Measurements from ENCODE around the gene FOXQ1. TPM values are rescaled to one million over a fixed set of nuclear protein-coding genes. Genes with fewer than 3 reads are reported as not detected.

The FOXQ1 gene
- total and polyA plus RNA-seq, 2 of the 13 experiments (the other 11 are each of a cell fraction or from before 2014, with no cell fraction given): 35.2 to 39.8 TPM

DNA sequence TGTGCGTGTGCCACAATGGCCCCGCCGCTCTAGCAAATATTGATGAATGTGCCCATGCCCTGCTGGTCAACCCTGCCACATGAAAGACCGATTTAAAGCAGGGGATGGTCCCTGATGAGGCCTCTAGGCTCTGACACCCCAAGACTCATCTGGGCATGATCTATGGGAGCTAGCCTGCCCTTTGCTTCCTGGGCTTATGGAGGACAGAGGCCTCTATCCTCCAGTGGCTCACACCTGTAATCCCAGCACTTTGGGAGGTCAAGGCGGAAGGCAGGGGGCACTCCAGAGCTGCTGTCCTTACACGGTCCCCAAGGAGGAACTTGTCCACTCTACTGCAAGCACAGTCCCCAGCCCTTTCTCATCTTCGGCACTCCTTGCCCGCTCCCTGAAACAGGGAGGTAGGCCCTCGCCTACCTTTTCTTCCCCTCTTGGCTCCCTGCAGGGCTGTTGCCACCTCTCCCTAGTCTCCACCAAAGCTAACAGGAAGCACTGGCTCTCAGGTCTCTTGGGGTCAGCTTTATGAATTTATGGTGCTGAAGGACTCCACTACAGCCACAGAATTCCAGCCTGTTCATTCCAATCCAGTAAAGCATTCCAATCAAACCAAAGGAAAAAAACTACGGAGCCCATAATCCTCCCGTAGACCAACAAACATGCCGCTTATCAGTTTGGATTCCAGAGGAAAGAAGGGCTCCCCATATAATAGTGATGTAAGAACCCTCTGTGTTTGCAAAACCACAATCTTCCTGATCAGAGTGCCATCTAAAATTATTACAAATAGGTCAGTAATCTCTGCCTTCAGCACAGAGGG is 48.7 kb upstream of the FOXQ1 start (continued):
- TF ChIP-seq, protein P1, sequence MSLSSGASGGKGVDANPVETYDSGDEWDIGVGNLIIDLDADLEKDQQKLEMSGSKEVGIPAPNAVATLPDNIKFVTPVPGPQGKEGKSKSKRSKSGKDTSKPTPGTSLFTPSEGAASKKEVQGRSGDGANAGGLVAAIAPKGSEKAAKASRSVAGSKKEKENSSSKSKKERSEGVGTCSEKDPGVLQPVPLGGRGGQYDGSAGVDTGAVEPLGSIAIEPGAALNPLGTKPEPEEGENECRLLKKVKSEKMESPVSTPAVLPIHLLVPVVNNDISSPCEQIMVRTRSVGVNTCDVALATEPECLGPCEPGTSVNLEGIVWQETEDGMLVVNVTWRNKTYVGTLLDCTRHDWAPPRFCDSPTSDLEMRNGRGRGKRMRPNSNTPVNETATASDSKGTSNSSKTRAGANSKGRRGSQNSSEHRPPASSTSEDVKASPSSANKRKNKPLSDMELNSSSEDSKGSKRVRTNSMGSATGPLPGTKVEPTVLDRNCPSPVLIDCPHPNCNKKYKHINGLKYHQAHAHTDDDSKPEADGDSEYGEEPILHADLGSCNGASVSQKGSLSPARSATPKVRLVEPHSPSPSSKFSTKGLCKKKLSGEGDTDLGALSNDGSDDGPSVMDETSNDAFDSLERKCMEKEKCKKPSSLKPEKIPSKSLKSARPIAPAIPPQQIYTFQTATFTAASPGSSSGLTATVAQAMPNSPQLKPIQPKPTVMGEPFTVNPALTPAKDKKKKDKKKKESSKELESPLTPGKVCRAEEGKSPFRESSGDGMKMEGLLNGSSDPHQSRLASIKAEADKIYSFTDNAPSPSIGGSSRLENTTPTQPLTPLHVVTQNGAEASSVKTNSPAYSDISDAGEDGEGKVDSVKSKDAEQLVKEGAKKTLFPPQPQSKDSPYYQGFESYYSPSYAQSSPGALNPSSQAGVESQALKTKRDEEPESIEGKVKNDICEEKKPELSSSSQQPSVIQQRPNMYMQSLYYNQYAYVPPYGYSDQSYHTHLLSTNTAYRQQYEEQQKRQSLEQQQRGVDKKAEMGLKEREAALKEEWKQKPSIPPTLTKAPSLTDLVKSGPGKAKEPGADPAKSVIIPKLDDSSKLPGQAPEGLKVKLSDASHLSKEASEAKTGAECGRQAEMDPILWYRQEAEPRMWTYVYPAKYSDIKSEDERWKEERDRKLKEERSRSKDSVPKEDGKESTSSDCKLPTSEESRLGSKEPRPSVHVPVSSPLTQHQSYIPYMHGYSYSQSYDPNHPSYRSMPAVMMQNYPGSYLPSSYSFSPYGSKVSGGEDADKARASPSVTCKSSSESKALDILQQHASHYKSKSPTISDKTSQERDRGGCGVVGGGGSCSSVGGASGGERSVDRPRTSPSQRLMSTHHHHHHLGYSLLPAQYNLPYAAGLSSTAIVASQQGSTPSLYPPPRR (CRISPR knock-in tag; IDR thresholded peaks at IDR 0.05; ENCODE audit: borderline replicate concordance): peak; percentile 26; the same call in 1 of the 2 replicates
- TF ChIP-seq MBD4 (IDR thresholded peaks at IDR 0.05; ENCODE audit: borderline replicate concordance, low read length) (no peak), NKX3-1 (CRISPR knock-in tag; IDR thresholded peaks at IDR 0.05) (no peak; the same call in 1 of the 2 replicates), GPN1 (CRISPR knock-in tag; IDR thresholded peaks at IDR 0.05; ENCODE audit: borderline replicate concordance) (no peak), TBP (CRISPR knock-in tag; IDR thresholded peaks at IDR 0.05) (no peak), ZMYM2 (CRISPR knock-in tag; IDR thresholded peaks at IDR 0.05) (peak; percentile 72; the same call in 1 of the 2 replicates), ZNF703 (CRISPR knock-in tag; IDR thresholded peaks at IDR 0.05; ENCODE audit: borderline replicate concordance) (no peak), ZSCAN20 (CRISPR knock-in tag; IDR thresholded peaks at IDR 0.05; ENCODE audit: borderline replicate concordance) (no peak), ZNF552 (CRISPR knock-in tag; IDR thresholded peaks at IDR 0.05; ENCODE audit: borderline replicate concordance) (no peak), ZBTB20 (CRISPR knock-in tag; IDR thresholded peaks at IDR 0.05; ENCODE audit: borderline replicate concordance, low read depth) (no peak), TOE1 (CRISPR knock-in tag; IDR thresholded peaks at IDR 0.05) (no peak)
- TF ChIP-seq, protein P2, sequence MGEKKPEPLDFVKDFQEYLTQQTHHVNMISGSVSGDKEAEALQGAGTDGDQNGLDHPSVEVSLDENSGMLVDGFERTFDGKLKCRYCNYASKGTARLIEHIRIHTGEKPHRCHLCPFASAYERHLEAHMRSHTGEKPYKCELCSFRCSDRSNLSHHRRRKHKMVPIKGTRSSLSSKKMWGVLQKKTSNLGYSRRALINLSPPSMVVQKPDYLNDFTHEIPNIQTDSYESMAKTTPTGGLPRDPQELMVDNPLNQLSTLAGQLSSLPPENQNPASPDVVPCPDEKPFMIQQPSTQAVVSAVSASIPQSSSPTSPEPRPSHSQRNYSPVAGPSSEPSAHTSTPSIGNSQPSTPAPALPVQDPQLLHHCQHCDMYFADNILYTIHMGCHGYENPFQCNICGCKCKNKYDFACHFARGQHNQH (CRISPR knock-in tag; IDR thresholded peaks at IDR 0.05): no peak; the same call in 1 of the 2 replicates
- TF ChIP-seq, protein P3, sequence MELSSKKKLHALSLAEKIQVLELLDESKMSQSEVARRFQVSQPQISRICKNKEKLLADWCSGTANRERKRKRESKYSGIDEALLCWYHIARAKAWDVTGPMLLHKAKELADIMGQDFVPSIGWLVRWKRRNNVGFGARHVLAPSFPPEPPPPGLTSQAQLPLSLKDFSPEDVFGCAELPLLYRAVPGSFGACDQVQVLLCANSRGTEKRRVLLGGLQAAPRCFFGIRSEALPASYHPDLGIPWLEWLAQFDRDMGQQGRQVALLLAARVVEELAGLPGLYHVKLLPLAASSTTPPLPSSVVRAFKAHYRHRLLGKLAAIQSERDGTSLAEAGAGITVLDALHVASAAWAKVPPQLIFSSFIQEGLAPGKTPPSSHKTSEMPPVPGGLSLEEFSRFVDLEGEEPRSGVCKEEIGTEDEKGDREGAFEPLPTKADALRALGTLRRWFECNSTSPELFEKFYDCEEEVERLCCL (CRISPR knock-in tag; IDR thresholded peaks at IDR 0.05; ENCODE audit: borderline replicate concordance): no peak
- TF ChIP-seq, protein P4, sequence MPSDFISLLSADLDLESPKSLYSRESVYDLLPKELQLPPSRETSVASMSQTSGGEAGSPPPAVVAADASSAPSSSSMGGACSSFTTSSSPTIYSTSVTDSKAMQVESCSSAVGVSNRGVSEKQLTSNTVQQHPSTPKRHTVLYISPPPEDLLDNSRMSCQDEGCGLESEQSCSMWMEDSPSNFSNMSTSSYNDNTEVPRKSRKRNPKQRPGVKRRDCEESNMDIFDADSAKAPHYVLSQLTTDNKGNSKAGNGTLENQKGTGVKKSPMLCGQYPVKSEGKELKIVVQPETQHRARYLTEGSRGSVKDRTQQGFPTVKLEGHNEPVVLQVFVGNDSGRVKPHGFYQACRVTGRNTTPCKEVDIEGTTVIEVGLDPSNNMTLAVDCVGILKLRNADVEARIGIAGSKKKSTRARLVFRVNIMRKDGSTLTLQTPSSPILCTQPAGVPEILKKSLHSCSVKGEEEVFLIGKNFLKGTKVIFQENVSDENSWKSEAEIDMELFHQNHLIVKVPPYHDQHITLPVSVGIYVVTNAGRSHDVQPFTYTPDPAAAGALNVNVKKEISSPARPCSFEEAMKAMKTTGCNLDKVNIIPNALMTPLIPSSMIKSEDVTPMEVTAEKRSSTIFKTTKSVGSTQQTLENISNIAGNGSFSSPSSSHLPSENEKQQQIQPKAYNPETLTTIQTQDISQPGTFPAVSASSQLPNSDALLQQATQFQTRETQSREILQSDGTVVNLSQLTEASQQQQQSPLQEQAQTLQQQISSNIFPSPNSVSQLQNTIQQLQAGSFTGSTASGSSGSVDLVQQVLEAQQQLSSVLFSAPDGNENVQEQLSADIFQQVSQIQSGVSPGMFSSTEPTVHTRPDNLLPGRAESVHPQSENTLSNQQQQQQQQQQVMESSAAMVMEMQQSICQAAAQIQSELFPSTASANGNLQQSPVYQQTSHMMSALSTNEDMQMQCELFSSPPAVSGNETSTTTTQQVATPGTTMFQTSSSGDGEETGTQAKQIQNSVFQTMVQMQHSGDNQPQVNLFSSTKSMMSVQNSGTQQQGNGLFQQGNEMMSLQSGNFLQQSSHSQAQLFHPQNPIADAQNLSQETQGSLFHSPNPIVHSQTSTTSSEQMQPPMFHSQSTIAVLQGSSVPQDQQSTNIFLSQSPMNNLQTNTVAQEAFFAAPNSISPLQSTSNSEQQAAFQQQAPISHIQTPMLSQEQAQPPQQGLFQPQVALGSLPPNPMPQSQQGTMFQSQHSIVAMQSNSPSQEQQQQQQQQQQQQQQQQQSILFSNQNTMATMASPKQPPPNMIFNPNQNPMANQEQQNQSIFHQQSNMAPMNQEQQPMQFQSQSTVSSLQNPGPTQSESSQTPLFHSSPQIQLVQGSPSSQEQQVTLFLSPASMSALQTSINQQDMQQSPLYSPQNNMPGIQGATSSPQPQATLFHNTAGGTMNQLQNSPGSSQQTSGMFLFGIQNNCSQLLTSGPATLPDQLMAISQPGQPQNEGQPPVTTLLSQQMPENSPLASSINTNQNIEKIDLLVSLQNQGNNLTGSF (CRISPR knock-in tag; IDR thresholded peaks at IDR 0.05): 0 out of 2 replicates have a peak, but pooled peaks have one; percentile 55
